Inflammatory macrophage treated with lipopolysaccharide for 1 hour (primary cell): Measurements from ENCODE around the gene HIRA.
"Not testable (repeated sequence)": the region's sequence is repeated elsewhere in the genome, so short reads cannot be mapped to it uniquely, and the experiment has no call there.

ENCODE experiments used
- DNase-seq, 2 donors: peaks; one replicate each; pipeline ENCODE4 v3.0.0-alpha.2; 2020 to 2022

The HIRA gene

GRCh38 chr22:19319281-19319680 lies 112.3 kb downstream of the HIRA start:
- no peak for DNase-seq

DNA sequence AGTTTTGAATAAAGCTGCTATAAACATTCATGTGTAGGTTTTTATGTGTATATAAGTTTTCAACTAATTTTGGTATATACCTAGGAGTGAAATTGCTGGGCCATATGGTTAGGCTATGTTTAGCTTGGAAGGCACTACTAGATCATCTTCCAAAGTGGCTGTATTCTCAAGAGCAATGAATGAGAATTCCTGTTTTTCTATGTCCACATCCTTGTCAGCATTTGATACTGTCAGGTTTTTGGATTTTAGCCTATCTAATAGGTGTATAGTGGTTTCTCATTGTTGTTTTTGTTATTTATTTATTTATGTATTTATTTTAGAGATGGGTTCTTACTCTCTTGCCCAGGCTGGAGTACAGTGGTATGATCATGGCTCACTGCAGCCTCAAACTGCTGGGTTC lies 113.7 kb downstream of the HIRA start:
- DNase-seq, result no peak

DNA sequence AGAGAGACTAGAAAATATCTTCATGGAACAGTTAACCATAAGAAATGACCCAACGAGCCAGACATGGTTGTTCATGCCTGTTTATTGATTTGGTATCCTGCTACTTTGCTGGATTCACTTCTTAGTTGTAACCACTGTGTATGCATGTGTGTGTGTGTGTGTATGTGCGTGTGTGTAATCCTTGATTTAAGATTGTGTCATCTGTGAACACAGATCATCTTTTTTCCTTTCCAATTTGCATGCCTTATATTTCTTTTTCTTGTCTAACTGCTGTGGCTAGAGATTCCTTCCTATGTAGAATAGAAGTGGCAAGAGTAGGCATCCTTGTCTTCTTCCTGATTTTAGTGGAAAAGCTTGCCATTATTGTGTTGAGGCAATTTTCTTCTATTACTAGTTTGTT lies 123.7 kb downstream of the HIRA start:
- DNase-seq, result no peak

DNA sequence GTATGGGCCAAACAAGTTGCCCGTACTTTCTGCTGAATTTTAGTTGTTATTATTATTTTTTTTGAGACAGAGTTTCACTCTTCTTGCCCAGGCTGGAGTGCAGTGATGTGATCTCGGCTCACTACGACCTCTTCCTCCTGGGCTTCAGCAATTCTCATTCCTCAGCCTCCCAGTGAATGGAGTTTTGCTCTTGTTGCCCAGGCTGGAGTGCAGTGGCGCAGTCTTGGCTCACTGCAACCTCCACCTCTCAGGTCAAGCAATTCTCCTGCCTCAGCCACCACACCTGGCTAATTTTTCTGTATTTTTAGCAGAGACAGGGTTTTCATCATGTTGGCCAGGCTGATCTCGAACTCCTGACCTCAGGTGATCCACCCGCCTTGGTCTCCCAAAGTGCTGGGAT lies 125.0 kb downstream of the HIRA start:
- not testable (repeated sequence) for DNase-seq

DNA sequence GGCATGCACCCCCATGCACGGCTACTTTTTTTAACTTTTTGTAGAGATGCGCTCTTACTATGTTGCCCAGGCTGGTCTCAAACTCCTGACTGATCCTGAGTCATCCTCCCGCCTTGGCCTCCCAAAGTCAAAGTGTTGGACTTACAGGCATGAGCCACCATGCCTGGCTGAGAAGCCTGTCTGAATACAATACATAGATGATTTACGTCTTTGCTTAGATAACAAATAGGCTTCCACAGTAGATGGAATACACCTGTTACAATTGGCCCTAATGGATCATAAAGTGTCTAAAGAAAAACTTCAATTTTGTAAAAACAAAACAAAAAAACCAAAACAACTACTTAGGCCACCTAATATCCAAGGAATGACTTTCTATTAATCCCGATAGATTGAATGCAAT lies 127.0 kb downstream of the HIRA start:
- DNase-seq, result no peak

DNA sequence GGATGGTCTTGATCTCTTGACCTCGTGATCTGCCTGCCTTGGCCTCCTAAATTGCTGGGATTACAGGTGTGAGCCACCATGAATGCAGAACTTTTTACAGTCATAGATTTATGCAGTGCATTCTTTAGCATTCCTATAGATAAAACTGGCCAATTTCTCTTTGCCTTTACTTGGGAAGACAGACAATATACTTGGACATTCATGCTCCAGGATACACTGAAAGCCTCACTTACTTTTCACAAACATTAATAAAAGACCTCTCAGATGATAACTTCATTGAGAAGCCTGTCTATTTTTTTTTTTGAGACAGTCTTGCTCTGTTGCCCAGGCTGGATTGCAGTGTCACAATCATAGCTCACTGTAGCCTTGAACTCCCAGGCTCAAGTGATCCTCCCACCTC lies 127.7 kb downstream of the HIRA start:
- no peak for DNase-seq

DNA sequence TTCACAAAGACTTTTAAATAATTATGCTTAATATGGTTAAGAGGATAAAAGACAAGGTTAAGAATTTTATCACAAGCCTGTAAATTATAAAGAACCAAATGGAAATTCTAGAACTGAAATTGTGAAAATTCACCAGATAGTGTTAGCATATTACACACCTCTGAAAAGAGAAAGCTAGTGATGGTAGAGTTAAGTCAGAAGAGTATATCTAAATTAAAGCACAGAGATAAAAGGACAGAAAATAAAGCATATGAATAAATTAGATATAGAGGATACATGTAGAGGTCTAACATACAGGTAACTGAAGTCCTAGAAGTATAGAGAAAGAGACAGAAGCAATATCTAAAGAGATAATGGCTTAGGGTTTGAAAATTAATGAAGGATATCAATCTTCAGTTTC lies 135.8 kb downstream of the HIRA start:
- no peak for DNase-seq

DNA sequence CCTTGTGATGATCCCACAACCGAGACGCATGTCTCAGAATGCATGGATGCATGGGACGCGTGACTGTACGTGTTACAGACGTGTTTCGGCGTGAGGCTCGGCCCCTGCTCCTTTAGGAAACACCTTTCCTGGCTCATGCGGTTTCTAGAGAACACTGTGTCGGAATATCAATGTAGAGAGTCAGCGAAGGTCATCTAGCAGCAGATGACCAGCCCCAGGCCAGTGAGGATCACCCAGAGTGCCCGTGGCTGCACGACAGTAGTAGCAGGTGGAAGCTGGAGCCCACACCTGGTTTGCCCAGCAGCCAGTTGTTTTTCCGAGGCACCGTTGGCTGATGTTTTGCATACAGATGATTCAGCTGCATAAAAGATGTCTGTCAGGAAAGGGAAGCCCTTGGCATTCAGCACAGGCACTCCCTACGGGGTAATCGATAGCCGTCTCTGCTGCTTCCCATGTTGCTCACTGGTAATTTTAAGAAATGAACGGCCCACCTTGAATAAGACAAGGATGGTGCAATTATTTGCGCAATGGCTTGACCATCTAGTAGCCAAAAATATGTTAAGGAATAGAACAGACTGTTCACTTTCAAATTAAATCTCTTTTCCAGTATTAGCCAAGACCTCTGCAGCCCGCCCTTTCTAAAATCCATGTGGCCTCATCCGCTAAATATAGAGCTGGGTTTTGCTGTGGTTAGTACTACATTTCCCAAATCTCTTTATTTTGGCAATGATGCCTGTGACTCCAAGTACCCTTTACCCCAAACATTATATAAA lies 138.9 kb downstream of the HIRA start:
- peak; percentile 12 to 16 for DNase-seq

DNA sequence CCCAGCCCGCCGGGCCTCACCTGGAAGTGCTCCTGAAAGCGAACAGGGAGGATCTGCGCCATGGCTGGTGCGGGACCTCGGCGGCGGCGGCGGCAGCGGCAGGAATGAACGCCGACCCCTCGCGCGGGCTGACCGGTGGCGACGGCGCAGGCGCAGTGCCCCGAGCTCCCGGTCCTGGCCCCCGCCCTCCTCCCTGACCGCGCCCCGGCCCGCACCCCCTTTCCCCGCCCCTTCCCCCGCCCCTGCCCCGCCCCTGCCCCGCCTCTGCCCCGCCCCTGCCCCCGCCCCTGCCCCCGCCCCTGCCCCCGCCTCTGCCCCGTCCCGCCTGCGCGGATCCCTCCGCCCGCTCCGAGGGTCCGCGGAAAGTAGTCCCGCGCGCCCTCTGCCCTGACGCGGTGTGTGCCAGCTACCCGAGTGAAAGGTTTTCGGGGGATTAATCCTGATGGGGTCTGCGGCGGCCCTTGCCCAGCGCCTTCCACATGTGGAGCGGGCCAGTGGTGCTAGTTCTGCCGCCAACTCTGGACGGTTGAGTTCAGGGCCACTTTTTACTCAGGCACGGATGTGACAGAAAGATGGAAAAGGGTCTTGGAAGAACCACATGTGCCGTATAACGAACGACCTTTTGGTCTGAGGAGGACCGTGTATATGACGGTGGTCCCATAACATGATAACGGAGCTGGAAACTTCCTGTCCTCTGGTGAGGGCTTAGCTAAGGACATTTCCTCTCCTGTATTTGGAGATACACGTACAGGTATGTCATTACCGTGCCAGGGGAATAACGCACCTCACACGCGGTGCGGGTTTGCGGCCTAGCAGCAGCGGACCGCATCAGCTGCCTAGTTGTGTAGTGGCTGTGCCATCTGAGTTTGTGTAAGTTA lies 139.7 kb downstream of the HIRA start, which contains the start of gene CLTCL1:
CLTCL1 (minus strand) TSS at position 140 of the 878 bp plus-strand sequence; CDS start at position 62, 78 bp downstream.
- peak; percentile 41 to 63 for DNase-seq

- DNase-seq, result no peak
These were observed 140.3 kb downstream of the HIRA start for GRCh38 chr22:19291218-19291579.

DNA sequence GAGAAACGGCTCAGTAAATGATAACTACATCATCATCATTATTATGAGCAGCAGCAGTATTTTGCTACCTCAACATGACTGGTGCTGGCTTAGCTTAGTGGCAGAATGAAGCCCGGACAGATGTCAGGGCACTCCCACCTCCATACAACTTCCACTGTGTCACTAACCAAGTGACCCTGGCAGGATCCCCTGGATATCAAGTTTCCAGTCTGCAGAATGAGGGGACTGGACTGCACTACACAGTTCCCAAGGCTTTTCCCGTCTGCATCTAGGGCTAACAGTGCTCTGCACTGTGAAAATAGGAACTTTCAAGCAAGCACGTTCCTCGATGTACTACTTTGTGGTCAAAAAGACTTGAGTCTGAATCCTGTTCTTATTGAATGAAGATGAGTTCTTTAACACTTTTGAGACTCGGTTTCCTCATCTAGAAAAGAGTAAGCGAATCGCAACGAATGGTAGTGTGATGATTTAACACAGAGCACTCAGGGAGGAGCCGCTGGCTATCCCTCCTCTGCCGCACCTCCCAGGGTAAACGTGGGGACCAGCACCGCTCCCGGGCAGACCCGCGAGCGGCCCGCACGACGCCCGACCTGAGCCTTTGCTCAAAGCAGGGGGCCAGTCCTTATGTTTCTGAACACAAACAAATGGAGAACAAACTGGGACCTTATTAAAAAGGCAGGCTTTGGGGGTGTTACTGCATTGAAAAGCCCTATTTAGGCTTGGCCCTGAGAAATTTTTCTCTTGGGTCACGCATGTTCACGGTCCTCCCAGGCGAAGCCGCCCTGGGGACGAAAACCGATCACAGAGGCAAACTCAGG lies 140.9 kb downstream of the HIRA start:
- no peak for DNase-seq

GRCh38 chr22:19289475-19290161 lies 141.9 kb downstream of the HIRA start:
- no peak for DNase-seq

GRCh38 chr22:19287889-19288288 lies 143.6 kb downstream of the HIRA start:
- DNase-seq, result no peak

DNA sequence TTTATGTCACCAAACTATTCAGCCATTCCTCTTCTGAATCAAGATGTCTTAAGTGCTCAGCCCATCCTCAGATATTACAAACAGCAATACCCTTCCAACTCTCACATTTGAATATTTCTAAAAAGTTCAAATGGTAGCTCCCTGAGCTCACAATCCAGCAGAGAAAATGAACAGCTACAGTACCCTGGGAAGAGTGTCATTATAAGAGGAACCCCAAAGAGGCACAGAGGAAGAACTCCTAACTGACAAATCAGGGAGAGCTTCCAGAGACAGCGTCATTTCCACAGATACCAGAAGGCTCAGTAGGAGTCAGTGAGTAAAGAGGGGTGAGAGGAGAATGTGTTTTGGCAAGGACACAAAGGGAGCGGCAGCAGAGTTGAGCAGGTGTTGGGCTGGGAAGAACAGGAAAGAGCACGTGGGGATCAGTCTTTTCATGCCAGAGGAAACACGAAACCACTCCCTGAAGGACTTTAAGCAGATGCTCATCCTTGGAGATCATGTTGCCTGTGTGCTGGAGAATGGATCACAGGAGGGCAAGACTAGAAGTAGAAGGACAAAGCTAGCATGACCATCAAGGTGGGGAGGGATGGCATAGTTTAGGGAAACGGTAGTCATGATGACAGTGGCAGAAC lies 144.3 kb downstream of the HIRA start:
- DNase-seq, result no peak

DNA sequence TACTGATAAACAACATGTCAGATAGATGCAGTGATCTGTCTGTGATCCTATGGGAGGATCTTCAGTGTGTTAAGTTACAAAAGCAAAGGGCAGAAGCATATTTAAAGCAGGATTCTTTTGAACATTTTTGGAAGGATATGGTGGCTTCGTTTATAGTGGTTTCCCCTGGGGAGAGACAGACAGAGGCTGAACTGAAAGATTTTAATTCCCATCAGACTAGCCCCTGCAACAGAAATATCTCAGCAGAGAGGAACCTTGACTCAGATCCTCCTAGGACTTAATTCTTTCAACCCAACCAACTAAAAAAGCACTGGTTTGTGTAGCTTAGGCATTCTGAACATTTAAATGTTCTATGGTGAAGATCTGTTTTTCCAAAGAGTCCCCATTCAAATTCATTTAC lies 145.7 kb downstream of the HIRA start:
- DNase-seq, result no peak
